Left ventricle myocardium inferior (tissue), 1 donor: ENCODE data around the gene FBXO9. TPM values are rescaled to one million over a fixed set of nuclear protein-coding genes. Genes with fewer than 3 reads are reported as not detected.

ENCODE experiments used
- DNase-seq: peaks from one replicate; pipeline ENCODE4 v3.0.0-alpha.2; 2020
- H3K27ac ChIP-seq: fragments of 200-600 bp; replicated peaks from 2 replicates; pipeline ENCODE4 v1.8.0; 2021
- H3K27me3 ChIP-seq: fragments of 200-600 bp; 2 replicates; pipeline ENCODE4 v1.8.0; 2021; ENCODE audit warnings: low read depth
- H3K36me3 ChIP-seq: fragments of 200-600 bp; 2 replicates; pipeline ENCODE4 v1.8.0; 2021
- H3K4me1 ChIP-seq: fragments of 200-600 bp; 2 replicates; pipeline ENCODE4 v1.8.0; 2021
- H3K4me3 ChIP-seq: fragments of 200-600 bp; 2 replicates; pipeline ENCODE4 v1.8.0; 2021; ENCODE audit warnings: mild to moderate bottlenecking, moderate library complexity
- H3K9me3 ChIP-seq: fragments of 200-600 bp; replicated peaks from 2 replicates; pipeline ENCODE4 v1.8.0; 2021
- CTCF ChIP-seq: fragments of 200-600 bp; IDR thresholded peaks from 2 replicates; pipeline ENCODE4 v1.8.0; 2021; ENCODE audit warnings: antibody characterized with exemption, mild to moderate bottlenecking, borderline replicate concordance
- intact Hi-C: fragments of 100-400 bp; cut with micrococcal nuclease; formaldehyde crosslinking; loops from one replicate; pipeline ENCODE4 v1.11.0; 2022
- total RNA-seq: library from RNA; stranded (reverse); fragmentation: NEBNext Ultra II Directional; extraction: Animal tissue kit (Norgen Biotek cat#: 25700); gene quantifications from one replicate; pipeline ENCODE4 v1.2.1, GENCODE V29; 2021
- donor health status: DM: no; HTN: yes; CAD: no; lungs with severe emphysema.

FBXO9 gene
- total RNA-seq, 1 donor from 2014 or later = 56.4 TPM

- no peak overlapping the region for H3K27ac ChIP-seq
- DNase-seq = no peak
- H3K27me3 ChIP-seq = peaks cover 56% of the 10 kb centered on the region
- no peaks in the 10 kb centered on the region for H3K36me3 ChIP-seq
- no peak for TF ChIP-seq CTCF
- H3K4me1 ChIP-seq = no peaks in the 10 kb centered on the region
- no peak overlapping the region for H3K4me3 ChIP-seq
- no peaks in the 10 kb centered on the region for H3K9me3 ChIP-seq
- intact Hi-C loops = no loop called here
Observed at GRCh38 chr6:53133961-53134360, 68.8 kb downstream of the FBXO9 start.

- intact Hi-C loops = no loop called here
- Histone ChIP-seq H3K27me3 (peaks cover 63% of the 10 kb centered on the region), H3K27ac (no peak overlapping the region), H3K4me1 (no peaks in the 10 kb centered on the region), H3K9me3 (no peaks in the 10 kb centered on the region), H3K36me3 (no peaks in the 10 kb centered on the region), H3K4me3 (no peak overlapping the region)
- no peak for DNase-seq
- no peak for TF ChIP-seq CTCF
Observed at GRCh38 chr6:53134601-53135235, 69.5 kb downstream of the FBXO9 start.

- Histone ChIP-seq H3K36me3 (no peaks in the 10 kb centered on the region), H3K27ac (no peak overlapping the region), H3K4me3 (no peak overlapping the region), H3K27me3 (peaks cover 49% of the 10 kb centered on the region), H3K4me1 (no peaks in the 10 kb centered on the region), H3K9me3 (no peaks in the 10 kb centered on the region)
- no peak for TF ChIP-seq CTCF
- intact Hi-C loops = no loop called here
- DNase-seq = no peak
Observed at GRCh38 chr6:53136000-53136609, 70.9 kb downstream of the FBXO9 start.

GRCh38 chr6:53139841-53140413, 74.7 kb downstream of the FBXO9 start:
- H3K36me3 ChIP-seq = no peaks in the 10 kb centered on the region
- intact Hi-C loops = no loop called here
- H3K4me3 ChIP-seq = no peak overlapping the region
- H3K4me1 ChIP-seq = no peaks in the 10 kb centered on the region
- H3K27me3 ChIP-seq = peaks cover 30% of the 10 kb centered on the region
- no peaks in the 10 kb centered on the region for H3K9me3 ChIP-seq
- TF ChIP-seq CTCF = no peak
- H3K27ac ChIP-seq = no peak overlapping the region
- no peak for DNase-seq

- Histone ChIP-seq H3K4me1 (no peaks in the 10 kb centered on the region), H3K27ac (no peak overlapping the region), H3K27me3 (peaks cover 11% of the 10 kb centered on the region), H3K9me3 (no peaks in the 10 kb centered on the region), H3K36me3 (no peaks in the 10 kb centered on the region), H3K4me3 (no peak overlapping the region)
- DNase-seq = no peak
- TF ChIP-seq CTCF = no peak
- intact Hi-C loops = no loop called here
Observed at GRCh38 chr6:53142810-53143209, 77.6 kb downstream of the FBXO9 start.
